BLaER1 (cell line): ENCODE data around the gene OR2T35.

Source experiments
- H3K27ac ChIP-seq: shearing (Covaris generic); formaldehyde crosslinking; 2 replicates; pipeline ENCODE4 v1.8.1; 2022
- H3K27me3 ChIP-seq: shearing (Covaris generic); formaldehyde crosslinking; 2 replicates; pipeline ENCODE4 v1.8.1; 2022
- H3K36me3 ChIP-seq: shearing (Covaris generic); formaldehyde crosslinking; 2 replicates; pipeline ENCODE4 v1.8.1; 2022
- H3K4me1 ChIP-seq: shearing (Covaris generic); formaldehyde crosslinking; 2 replicates; pipeline ENCODE4 v1.8.1; 2022
- H3K4me2 ChIP-seq: shearing (Covaris generic); formaldehyde crosslinking; 2 replicates; pipeline ENCODE4 v1.8.1; 2022
- H3K4me3 ChIP-seq: shearing (Covaris generic); formaldehyde crosslinking; 2 replicates; pipeline ENCODE4 v1.8.1; 2022
- H3K9ac ChIP-seq: shearing (Covaris generic); formaldehyde crosslinking; 2 replicates; pipeline ENCODE4 v1.8.1; 2022
- H3K9me3 ChIP-seq: shearing (Covaris generic); formaldehyde crosslinking; 2 replicates; pipeline ENCODE4 v1.8.1; 2022
- H4K20me1 ChIP-seq: shearing (Covaris generic); formaldehyde crosslinking; 2 replicates; pipeline ENCODE4 v1.8.1; 2022
- Cebpa-rat ChIP-seq: shearing (Covaris generic); IDR thresholded peaks from 2 replicates; pipeline ENCODE4 v1.8.1; 2022

Gene OR2T35

DNA sequence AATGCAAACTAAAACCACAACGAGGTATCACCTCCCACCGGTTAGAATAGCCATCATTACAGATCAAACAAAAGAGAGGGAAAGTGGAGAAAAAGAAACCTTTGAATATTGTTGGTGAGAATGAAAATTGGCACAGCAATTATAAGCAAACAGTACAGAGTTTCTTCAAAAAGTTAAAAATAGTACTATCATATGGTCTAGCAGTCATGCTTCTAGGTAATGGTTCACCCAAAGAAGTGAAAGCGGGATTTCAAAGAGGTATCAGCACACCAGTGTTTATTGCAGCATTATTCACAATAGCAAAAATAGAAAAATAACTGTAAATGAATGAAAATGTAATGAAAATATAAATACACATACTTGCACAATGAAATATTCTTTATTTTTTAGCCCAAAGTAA lies 55.7 kb downstream of the OR2T35 start:
- Histone ChIP-seq H3K4me1 (no peaks in the 10 kb centered on the region), H3K27ac (no peak overlapping the region), H3K4me2 (no peak overlapping the region), H4K20me1 (no peaks in the 10 kb centered on the region), H3K36me3 (no peaks in the 10 kb centered on the region), H3K9ac (no peak overlapping the region), H3K27me3 (no peaks in the 10 kb centered on the region), H3K4me3 (no peak overlapping the region), H3K9me3 (no peaks in the 10 kb centered on the region)
- TF ChIP-seq Cebpa-rat: no peak
